Adipocyte (in vitro differentiated cells): ENCODE results near the gene ENAH.

Experiments used
- DNase-seq: peaks from one replicate; pipeline ENCODE4 v3.0.0-alpha.2; 2015; ENCODE audit warnings: low read depth
- H3K27me3 ChIP-seq: replicated peaks from 2 replicates; pipeline ENCODE4 v1.7.0; 2013; ENCODE audit warnings: mild to moderate bottlenecking, low read length, moderate library complexity; ENCODE audit not compliant: control insufficient read depth, insufficient read depth
- H3K36me3 ChIP-seq: 2 replicates; pipeline ENCODE4 v1.7.0; 2013; ENCODE audit warnings: low read length, mild to moderate bottlenecking, moderate library complexity; ENCODE audit not compliant: control insufficient read depth, insufficient read depth, severe bottlenecking
- H3K4me1 ChIP-seq: 2 replicates; pipeline ENCODE4 v1.7.0; 2013; ENCODE audit warnings: mild to moderate bottlenecking, low read length, moderate library complexity; ENCODE audit not compliant: control insufficient read depth, insufficient read depth
- H3K4me3 ChIP-seq: 2 replicates; pipeline ENCODE4 v1.7.0; 2013; ENCODE audit warnings: mild to moderate bottlenecking, low read length, moderate library complexity
- H3K9ac ChIP-seq: 2 replicates; pipeline ENCODE4 v1.7.0; 2013; ENCODE audit warnings: mild to moderate bottlenecking, low read length, moderate library complexity
- H3K9me3 ChIP-seq: 2 replicates; pipeline ENCODE4 v1.7.0; 2013; ENCODE audit warnings: mild to moderate bottlenecking, low read length, moderate library complexity; ENCODE audit not compliant: control insufficient read depth

The ENAH gene

GRCh38 chr1:225537554-225538251, 115.2 kb downstream of the ENAH start:
- Histone ChIP-seq H3K9ac (no peak overlapping the region), H3K9me3 (no peaks in the 10 kb centered on the region), H3K4me1 (peaks cover 7% of the 10 kb centered on the region), H3K4me3 (no peak overlapping the region), H3K36me3 (no peaks in the 10 kb centered on the region), H3K27me3 (no peaks in the 10 kb centered on the region)
- no peak for DNase-seq

DNA sequence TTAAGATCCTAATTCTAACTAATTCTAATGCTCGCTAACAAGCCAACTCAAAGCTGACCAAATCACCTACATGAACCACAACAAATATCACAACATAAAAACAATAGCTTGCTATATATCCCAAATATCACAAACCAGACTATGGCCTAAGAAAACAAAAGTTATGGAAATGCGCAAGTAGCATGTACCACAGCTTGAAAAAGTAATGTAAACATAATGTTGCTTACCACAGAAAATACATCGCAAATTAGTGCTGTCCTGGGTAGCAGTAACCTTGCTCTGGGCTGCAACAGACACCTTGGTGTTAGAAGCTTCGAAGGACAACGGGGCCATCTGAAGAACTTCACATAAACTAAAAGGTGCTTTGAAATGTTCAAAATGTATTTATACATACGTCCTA, 117.6 kb downstream of the ENAH start:
- H3K4me1 ChIP-seq = peaks cover 18% of the 10 kb centered on the region
- no peak for DNase-seq
- no peak overlapping the region for H3K9ac ChIP-seq
- H3K9me3 ChIP-seq = no peaks in the 10 kb centered on the region
- H3K36me3 ChIP-seq = peaks cover 2% of the 10 kb centered on the region
- H3K4me3 ChIP-seq = no peak overlapping the region
- no peaks in the 10 kb centered on the region for H3K27me3 ChIP-seq

DNA sequence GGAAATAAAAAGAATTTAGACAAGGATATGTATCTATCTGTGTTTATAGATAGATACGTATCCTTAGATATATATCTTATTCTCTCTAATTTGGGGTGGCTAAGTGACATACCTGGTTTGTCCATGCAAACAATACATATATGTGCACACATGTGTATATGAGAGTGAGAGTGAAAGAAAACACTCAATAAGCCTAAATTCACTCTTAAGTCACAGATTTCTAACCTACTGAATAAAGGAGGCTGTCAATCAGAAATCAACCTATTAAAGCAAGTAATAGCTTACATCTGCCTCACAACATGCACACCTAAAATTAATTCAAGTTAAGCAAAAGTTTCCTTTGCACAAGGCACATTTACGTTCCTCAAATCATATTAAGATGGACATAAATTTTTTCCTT, 118.2 kb downstream of the ENAH start:
- H3K9me3 ChIP-seq = no peaks in the 10 kb centered on the region
- H3K4me3 ChIP-seq = no peak overlapping the region
- no peak for DNase-seq
- peaks cover 7% of the 10 kb centered on the region for H3K36me3 ChIP-seq
- H3K9ac ChIP-seq = no peak overlapping the region
- H3K27me3 ChIP-seq = no peaks in the 10 kb centered on the region
- H3K4me1 ChIP-seq = peaks cover 18% of the 10 kb centered on the region

DNA sequence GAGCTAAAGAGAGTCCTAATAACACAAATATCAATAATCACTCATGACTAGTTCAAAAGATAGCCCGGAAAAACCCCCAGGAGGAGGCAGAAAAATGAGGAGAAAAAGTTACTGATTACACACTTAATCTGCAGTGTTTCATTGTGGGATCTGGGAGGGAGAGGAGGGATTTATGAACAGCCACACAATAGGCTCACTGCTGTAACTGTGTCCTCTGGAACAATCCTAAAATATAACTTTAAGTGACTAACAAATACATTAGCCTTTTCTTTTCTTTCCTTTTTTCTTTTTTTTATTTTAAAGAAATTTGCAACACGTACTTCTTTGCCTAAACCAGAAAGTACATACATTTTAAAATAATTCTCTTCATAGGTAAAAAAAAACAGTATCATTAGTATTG, 118.8 kb downstream of the ENAH start:
- Histone ChIP-seq H3K36me3 (peaks cover 10% of the 10 kb centered on the region), H3K4me1 (peaks cover 15% of the 10 kb centered on the region), H3K4me3 (no peak overlapping the region), H3K9me3 (no peaks in the 10 kb centered on the region), H3K27me3 (no peaks in the 10 kb centered on the region), H3K9ac (no peak overlapping the region)
- DNase-seq = no peak

DNA sequence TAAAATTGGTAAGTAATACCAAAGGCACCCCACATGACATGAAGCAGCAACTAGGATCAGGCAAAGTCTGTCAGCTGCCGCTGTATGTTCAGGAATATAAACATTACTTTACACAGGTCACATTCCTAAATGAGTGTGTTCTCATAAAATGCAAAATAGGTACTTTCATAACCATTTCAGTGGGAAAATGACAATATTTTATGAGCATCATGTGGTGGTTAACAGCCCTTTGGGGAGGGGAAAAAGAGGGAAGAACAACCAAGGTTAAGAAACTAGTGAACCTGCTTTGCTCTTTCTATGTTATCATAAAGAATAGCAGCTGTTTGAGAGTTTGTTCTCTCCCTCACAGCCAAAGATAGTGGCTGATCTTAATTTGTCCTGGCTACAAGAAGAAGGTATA, 119.7 kb downstream of the ENAH start:
- no peaks in the 10 kb centered on the region for H3K9me3 ChIP-seq
- H3K9ac ChIP-seq = no peak overlapping the region
- no peaks in the 10 kb centered on the region for H3K27me3 ChIP-seq
- H3K4me3 ChIP-seq = no peak overlapping the region
- H3K4me1 ChIP-seq = peaks cover 11% of the 10 kb centered on the region
- H3K36me3 ChIP-seq = peaks cover 10% of the 10 kb centered on the region
- DNase-seq = no peak

DNA sequence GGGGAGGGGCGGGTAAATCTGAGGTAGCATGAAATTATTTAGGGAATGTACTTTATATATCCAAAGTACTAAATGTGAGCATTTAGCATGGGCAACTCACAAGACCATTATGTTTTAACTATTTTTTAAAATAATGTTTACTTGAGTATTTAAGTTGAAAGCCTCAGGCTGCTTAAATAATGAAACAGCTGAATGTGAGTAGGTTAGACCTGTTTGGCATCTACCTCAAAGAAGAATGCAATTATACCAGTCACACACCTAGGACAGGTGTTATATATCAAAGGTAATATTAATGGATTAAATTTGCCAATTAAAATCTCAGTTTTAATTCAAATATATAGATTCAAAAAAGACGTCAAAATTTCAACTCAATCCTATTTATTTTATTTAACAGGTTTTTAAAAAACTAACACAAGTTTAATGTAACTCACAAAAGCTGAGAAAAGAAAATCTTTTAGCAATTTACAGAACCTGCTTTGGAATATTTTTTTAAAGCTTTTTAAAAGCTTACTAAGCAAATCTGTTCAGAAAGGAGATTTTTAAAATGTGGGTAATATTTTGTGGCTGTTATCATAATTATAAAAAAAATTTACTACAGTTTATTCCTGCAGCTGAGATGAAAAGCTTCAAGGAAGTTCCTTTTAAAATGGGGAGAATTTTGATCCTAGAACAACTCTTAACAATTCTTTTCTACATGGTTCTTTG, 120.5 kb downstream of the ENAH start:
- Histone ChIP-seq H3K4me1 (peaks cover 13% of the 10 kb centered on the region), H3K36me3 (peaks cover 10% of the 10 kb centered on the region), H3K4me3 (no peak overlapping the region), H3K9ac (no peak overlapping the region), H3K9me3 (no peaks in the 10 kb centered on the region), H3K27me3 (no peaks in the 10 kb centered on the region)
- DNase-seq = no peak

- Histone ChIP-seq H3K4me3 (no peak overlapping the region), H3K36me3 (peaks cover 10% of the 10 kb centered on the region), H3K4me1 (peaks cover 25% of the 10 kb centered on the region), H3K27me3 (no peaks in the 10 kb centered on the region), H3K9me3 (no peaks in the 10 kb centered on the region), H3K9ac (no peak overlapping the region)
- DNase-seq = no peak
Measured at GRCh38 chr1:225529726-225530125, 123.2 kb downstream of the ENAH start.

- Histone ChIP-seq H3K9ac (no peak overlapping the region), H3K27me3 (no peaks in the 10 kb centered on the region), H3K9me3 (no peaks in the 10 kb centered on the region), H3K4me3 (no peak overlapping the region), H3K36me3 (peaks cover 10% of the 10 kb centered on the region), H3K4me1 (peaks cover 25% of the 10 kb centered on the region)
- no peak for DNase-seq
Measured at GRCh38 chr1:225527575-225527974, 125.3 kb downstream of the ENAH start.

- Histone ChIP-seq H3K9ac (no peak overlapping the region), H3K4me3 (no peak overlapping the region), H3K27me3 (no peaks in the 10 kb centered on the region), H3K36me3 (peaks cover 10% of the 10 kb centered on the region), H3K9me3 (no peaks in the 10 kb centered on the region), H3K4me1 (peaks cover 23% of the 10 kb centered on the region)
- no peak for DNase-seq
Measured at GRCh38 chr1:225526878-225527277, 126.0 kb downstream of the ENAH start.

GRCh38 chr1:225525377-225525776, 127.5 kb downstream of the ENAH start:
- H3K4me1 ChIP-seq = peaks cover 14% of the 10 kb centered on the region
- H3K36me3 ChIP-seq = peaks cover 9% of the 10 kb centered on the region
- no peak for DNase-seq
- no peaks in the 10 kb centered on the region for H3K9me3 ChIP-seq
- H3K9ac ChIP-seq = no peak overlapping the region
- H3K27me3 ChIP-seq = no peaks in the 10 kb centered on the region
- no peak overlapping the region for H3K4me3 ChIP-seq

- Histone ChIP-seq H3K36me3 (peaks cover 1% of the 10 kb centered on the region), H3K4me1 (peaks cover 14% of the 10 kb centered on the region), H3K9ac (no peak overlapping the region), H3K27me3 (no peaks in the 10 kb centered on the region), H3K9me3 (no peaks in the 10 kb centered on the region), H3K4me3 (no peak overlapping the region)
- DNase-seq = no peak
Measured at GRCh38 chr1:225524570-225524969, 128.4 kb downstream of the ENAH start.
